Esophagus (tissue), 2 donors: ENCODE data around the gene SNX2. TPM values are rescaled to one million over a fixed set of nuclear protein-coding genes. Genes with fewer than 3 reads are reported as not detected.

ENCODE experiments used
- H3K27ac ChIP-seq, 2 donors: one replicate each; pipeline ENCODE4 v1.5.1; 2013; ENCODE audit warnings: low read depth in 2 of 2, mild to moderate bottlenecking in 2 of 2, inconsistent platforms in 1 of 2, low read length in 1 of 2, moderate library complexity in 1 of 2
- H3K27me3 ChIP-seq, 2 donors: one replicate each; pipeline ENCODE4 v1.6.1; 2013; ENCODE audit warnings: low read length in 2 of 2, control low read depth in 1 of 2, mild to moderate bottlenecking in 1 of 2; ENCODE audit not compliant: insufficient read depth in 2 of 2, control insufficient read depth in 1 of 2
- H3K36me3 ChIP-seq, 2 donors: one replicate each; pipeline ENCODE4 v1.6.1; 2013; ENCODE audit warnings: low read length in 1 of 2; ENCODE audit not compliant: control insufficient read depth in 2 of 2, insufficient read depth in 2 of 2
- H3K4me1 ChIP-seq, 2 donors: one replicate each; pipeline ENCODE4 v1.6.1; 2013; ENCODE audit warnings: low read length in 1 of 2; ENCODE audit not compliant: control insufficient read depth in 2 of 2, insufficient read depth in 2 of 2
- H3K4me3 ChIP-seq, 2 donors: one replicate each; pipeline ENCODE4 v1.5.1; 2013; ENCODE audit warnings: low read length in 2 of 2, mild to moderate bottlenecking in 2 of 2, low read depth in 1 of 2, moderate library complexity in 1 of 2
- H3K9me3 ChIP-seq, 2 donors: one replicate each; pipeline ENCODE4 v1.6.1; 2013; ENCODE audit warnings: mild to moderate bottlenecking in 2 of 2, low read depth in 1 of 2, low read length in 1 of 2, moderate library complexity in 1 of 2; ENCODE audit not compliant: control insufficient read depth in 2 of 2, insufficient read depth in 1 of 2
- WGBS, 2 donors: extraction: QIAGEN DNeasy Blood & Tissue Kit; methylation state at CpG; one replicate each; pipeline ENCODE4 v1.1.7; 2013; 5-methylcytosine and 5-hydroxymethylcytosine counted together
- polyA plus RNA-seq, 2 donors: library from polyadenylated mRNA; stranded (reverse); fragments of 200-250 nt; gene quantifications; one replicate each; pipeline ENCODE4 v1.2.3, GENCODE V29; 2013
- donor health status: healthy with polysubstance abuse.
- donor health status: Bipolar disorder and iron deficiency.

The SNX2 gene
- polyA plus RNA-seq, 2 donors: 21.6 to 34.9 TPM

- Histone ChIP-seq H3K4me3 (no peak overlapping the region), H3K27ac (peak overlapping the region in 1 of 2 donors; percentile 18)
- 75 to 77% methylated on average over 4 of the region's 4 CpGs for WGBS, 2 donors
Measured at GRCh38 chr5:122874179-122874875, 99.4 kb downstream of the SNX2 start.

GRCh38 chr5:122877518-122877917, 102.6 kb downstream of the SNX2 start:
- Histone ChIP-seq H3K27me3 (no peaks in the 10 kb centered on the region), H3K4me3 (no peak overlapping the region), H3K4me1 (no peaks in the 10 kb centered on the region), H3K27ac (no peak overlapping the region), H3K36me3 (peaks cover 0 to 3% of the 10 kb centered on the region in 2 donors), H3K9me3 (no peaks in the 10 kb centered on the region)
- WGBS, 2 donors: 75 to 86% methylated on average over 2 of the region's 2 CpGs

More at GRCh38 chr5:122874179-122874875, 99.4 kb downstream of the SNX2 start:
- peaks cover 0 to 3% of the 10 kb centered on the region in 2 donors for H3K36me3 ChIP-seq
- no peaks in the 10 kb centered on the region for H3K27me3 ChIP-seq
- H3K9me3 ChIP-seq: no peaks in the 10 kb centered on the region
- peaks cover 0 to 3% of the 10 kb centered on the region in 2 donors for H3K4me1 ChIP-seq

GRCh38 chr5:122879076-122879475, 104.2 kb downstream of the SNX2 start:
- Histone ChIP-seq H3K4me3 (no peak overlapping the region), H3K27ac (no peak overlapping the region), H3K27me3 (no peaks in the 10 kb centered on the region), H3K36me3 (peaks cover 0 to 3% of the 10 kb centered on the region in 2 donors), H3K9me3 (no peaks in the 10 kb centered on the region), H3K4me1 (no peaks in the 10 kb centered on the region)
- WGBS, 2 donors: 95 to 100% methylated on average over 3 of the region's 3 CpGs

Other genes with a start within 250 kb of the SNX2 start
- 10 to 100 TPM; 29.5 to 49.6 TPM for gene SNX24, start 70.5 kb downstream of the SNX2 start, polyA plus RNA-seq